Heart left ventricle (tissue), 13 donors: ENCODE results near the gene PRAMEF10.
"Not testable (repeated sequence)": the region's sequence is repeated elsewhere in the genome, so short reads cannot be mapped to it uniquely, and the experiment has no call there.

ENCODE experiments used
- POLR2A ChIP-seq, 2 donors: fragments of 450-650 bp; IDR thresholded peaks; one replicate each; pipeline ENCODE4 v1.6.1; 2017; ENCODE audit warnings: antibody characterized with exemption in 2 of 2, mild to moderate bottlenecking in 2 of 2, moderate library complexity in 2 of 2
- TF ChIP-seq, protein P1 (sequence below), 12 donors: fragments of 200-600 bp; sonication (generic) in 4 of 12; IDR thresholded peaks; one replicate each; pipeline versions ENCODE4 v1.5.0 to v1.8.0; 2018 to 2022; ENCODE audit warnings: antibody characterized with exemption in 12 of 12, mild to moderate bottlenecking in 5 of 12
- donor health status: ischemic (EF 13 %, LVEDD 7.1; RV severe dilation, severe dysfunction).
- donor health status: DM: no; HTN: yes; CAD: no.
- donor health status: DM: no; HTN: no; CAD: no.
- donor health status: ischemic (EF 25% LVEDD 6.9; RV normal size, moderate dysfunction).
- donor health status: ischemic (EF 25% LVEDD 5.7; RV mildly dilated, moderate dysfunction).
- donor health status: ischemic (EF 35%, LVEDD 5.7; RV mildly dilated, moderate dysfunction).
- donor health status: nonischemic (EF 11% LVEDD 7.7; RV severe dilation, severe dysfunction).
- donor health status: DM: yes; HTN: yes; CAD: no.
- donor health status: PGD.
- donor health status: ischemic (EF 29% LVEDD 5.4; RV normal size, mild dysfunction).
- donor health status: nonischemic (EF 23%, LVEDD 6.1; RV moderate dilation, normal function).

DNA sequence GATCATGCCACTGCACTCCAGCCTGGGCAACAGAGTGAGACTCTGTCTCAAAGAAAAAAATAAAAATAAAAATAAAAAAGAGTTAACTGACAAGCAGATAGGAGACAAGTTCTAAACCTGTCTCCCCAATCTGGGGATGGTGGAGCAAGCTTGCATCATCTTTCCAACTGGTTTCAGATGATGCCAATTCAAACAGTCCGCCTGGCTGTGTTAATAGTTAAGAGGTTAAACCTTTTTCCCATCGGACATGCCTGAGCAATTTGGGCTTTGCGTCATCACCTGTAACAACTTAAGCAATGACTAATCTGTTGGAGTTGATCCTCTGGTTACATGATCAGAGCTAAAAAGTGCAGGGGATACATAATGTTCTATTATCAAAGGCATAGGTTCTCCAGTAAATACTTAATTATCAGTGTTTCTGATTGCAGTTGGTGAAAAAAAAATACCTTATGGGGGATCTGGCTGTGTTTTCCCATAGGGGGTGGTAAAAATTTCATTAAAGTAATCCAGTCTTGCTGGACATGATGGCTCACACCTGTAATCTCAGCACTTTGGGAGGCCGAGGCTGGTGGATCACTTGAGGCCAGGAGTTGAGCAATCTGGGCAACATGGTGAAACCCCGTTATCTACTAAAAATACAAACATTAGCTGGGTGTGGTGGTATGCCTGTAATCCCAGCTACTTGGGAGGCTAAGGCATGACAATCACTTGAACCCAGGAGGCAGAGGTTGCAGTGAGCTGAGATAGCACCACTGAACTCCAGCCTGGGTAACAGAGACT is 5.9 kb upstream of the PRAMEF10 start:
- TF ChIP-seq, protein P1, sequence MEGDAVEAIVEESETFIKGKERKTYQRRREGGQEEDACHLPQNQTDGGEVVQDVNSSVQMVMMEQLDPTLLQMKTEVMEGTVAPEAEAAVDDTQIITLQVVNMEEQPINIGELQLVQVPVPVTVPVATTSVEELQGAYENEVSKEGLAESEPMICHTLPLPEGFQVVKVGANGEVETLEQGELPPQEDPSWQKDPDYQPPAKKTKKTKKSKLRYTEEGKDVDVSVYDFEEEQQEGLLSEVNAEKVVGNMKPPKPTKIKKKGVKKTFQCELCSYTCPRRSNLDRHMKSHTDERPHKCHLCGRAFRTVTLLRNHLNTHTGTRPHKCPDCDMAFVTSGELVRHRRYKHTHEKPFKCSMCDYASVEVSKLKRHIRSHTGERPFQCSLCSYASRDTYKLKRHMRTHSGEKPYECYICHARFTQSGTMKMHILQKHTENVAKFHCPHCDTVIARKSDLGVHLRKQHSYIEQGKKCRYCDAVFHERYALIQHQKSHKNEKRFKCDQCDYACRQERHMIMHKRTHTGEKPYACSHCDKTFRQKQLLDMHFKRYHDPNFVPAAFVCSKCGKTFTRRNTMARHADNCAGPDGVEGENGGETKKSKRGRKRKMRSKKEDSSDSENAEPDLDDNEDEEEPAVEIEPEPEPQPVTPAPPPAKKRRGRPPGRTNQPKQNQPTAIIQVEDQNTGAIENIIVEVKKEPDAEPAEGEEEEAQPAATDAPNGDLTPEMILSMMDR (IDR thresholded peaks at IDR 0.05) = not testable (repeated sequence)
- not testable (repeated sequence) for TF ChIP-seq POLR2A (IDR thresholded peaks at IDR 0.05)
